Stimulated activated CD8-positive, alpha-beta memory T cell treated with anti-CD3 and anti-CD28 coated beads, Interleukin-2, amount 100 ng/mL, for 48 hours (primary cell): Measurements from ENCODE around the gene SKAP2.
"Not testable (repeated sequence)": the region's sequence is repeated elsewhere in the genome, so short reads cannot be mapped to it uniquely, and the experiment has no call there.

Source experiments
- DNase-seq, 2 donors: peaks; one replicate each; pipeline ENCODE4 v3.0.0-alpha.2; 2020; ENCODE audit warnings: low read depth in 2 of 2

The SKAP2 gene

DNA sequence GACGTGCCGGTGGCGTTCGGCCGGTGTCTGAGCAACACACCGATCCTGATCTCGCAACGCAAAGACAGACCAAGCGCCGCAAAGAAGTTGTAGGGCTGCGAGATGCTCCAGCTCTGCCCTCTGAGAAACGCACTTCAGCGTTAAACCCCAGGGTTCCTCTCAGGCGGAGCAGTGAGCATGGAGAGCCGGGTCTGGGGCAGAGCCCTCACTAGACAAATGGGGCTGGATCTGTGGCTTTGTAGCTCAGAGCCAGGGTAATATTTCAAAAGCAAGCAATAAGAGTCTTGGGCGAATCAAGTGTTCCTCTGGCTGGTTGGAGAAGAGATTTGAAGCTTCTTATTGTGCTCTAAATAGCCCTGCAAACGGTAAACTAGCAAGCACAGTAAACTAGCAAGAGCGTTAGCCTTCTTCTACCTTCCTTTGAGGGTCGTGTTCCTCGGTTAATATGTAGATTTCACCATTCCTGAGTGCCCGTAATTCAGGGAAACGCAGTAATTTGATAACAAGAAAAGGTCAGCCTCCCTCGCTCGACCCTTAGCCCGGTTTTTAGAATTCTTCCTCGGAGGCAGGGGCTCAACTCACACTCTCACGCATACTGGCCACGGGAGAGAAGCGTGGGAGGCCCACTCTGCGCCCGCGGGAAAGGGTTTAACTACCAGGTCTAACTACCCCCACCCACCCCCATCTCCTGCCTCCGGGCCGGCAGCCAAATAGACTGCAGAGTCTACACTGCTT is 6.7 kb downstream of the SKAP2 start:
- DNase-seq: no peak

DNA sequence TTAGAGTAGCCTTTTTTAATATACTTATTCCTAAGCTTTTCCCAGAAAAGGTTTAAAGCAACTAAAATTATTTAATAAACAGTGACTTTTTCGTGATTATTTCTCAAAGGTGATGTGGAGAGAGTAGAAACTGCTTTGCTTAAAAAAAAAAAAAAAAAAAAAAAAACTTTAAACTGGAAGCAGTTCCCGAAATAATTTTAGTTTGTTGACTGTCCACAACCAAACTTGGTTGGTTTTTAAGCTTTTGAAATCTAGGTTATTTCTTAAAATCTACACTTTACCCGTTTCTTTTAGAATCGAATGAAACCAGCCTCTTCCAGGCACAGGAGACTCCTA is 7.3 kb downstream of the SKAP2 start:
- DNase-seq: no peak

DNA sequence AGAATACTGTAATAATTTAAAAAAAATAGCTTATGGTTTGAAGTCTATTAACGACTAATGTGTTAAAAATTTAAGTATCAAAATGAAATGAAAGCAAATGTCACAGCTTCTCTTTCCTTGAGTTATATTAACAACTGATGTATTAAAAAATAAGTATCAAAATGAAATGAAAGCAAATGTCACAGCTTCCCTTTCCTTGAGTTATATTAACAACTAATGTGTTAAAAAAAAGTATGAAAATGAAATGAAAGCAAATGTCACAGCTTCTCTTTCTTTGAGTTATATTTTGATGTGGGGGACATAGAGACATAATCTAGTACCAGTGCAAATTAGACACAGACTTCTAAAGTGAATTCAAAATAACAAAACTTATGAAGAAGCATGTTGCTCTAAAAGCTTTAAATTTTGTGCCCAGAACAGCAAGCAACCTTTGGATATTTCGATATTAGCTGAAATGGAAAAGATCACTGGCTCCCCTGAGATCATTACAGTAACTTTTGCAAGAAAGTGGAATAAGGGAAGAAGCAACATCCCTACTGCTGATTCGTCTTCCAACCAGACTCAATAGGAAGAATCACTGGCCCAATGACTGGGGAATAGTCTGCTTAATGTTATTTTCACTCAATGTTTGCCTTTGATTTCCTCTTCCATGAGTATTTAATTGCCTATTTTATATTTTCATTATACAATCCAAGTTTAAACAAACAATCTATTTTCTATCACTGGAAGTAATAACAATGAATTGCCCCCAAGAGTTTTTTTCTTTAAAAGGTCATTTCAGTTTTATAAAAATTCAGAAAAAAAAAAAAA is 8.0 kb downstream of the SKAP2 start:
- DNase-seq: no peak

DNA sequence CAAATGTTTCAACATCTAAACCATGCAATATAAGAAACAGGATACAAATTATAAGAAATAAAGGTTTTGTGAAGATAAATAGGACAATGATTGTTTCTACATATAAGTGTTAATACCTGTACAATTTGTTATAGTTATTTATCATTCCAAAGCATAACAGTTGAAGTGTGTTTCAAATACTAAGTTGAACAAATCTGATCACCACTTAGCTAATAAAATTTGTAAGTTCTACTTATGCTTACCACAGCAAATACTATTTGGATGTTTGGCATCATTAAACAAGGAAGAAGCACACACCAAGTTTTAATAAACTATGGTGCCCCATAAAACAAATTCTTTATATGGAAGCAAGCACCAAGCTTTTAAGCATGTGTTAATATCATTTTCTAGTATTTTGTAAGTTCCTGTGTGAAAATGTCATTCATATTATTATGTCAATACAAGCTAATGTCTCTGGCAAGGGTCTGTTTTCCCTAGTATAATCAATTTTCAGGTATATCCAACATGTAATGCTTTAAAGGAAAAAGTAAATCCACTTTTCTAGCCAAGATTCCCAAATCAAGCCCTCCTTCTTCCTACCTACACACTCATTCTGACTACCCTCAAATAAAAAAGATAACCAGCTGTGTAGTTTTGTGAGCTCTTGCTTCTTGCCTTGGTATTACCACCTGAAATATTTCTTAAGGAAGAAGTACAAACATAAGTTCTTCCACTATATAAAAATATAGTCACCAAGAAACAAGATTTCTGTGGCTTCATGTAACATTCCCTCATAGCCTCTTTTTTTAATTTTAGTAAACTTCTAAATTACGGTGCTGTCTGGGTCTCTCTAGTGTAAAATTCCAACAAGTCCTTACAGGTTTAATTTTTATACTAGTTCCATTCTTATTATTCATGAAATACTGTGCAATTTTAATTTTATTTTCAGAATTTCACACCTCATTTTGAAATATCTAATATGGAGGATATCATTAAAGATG is 9.2 kb downstream of the SKAP2 start:
- no peak for DNase-seq

DNA sequence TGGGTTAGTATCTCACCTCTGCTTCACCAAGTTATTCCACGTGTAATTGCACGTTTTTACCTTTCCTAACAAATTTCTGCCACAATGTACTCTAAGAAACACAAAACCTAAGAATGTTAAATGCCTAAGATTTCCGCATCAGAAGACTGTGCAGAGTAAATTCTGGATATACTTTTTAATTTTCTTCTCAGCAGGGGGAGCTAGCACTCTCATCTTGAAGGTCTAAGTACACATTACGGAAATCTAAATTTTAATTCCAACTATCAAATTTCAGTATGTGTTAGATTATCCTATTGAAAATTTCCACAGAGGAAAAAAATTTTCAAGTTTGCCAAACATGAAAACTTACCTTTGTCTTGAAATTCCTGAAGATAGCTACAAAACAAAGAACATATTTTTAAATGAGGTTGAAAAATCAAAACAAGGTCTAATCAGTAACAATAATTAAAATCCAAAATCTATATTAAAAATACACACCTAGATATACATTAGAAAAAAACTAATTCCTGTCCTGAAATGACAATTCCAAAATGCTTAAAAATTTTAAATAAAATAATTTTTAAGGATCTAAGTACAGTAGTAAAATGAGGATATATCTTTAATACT is 10.5 kb downstream of the SKAP2 start:
- DNase-seq: no peak

DNA sequence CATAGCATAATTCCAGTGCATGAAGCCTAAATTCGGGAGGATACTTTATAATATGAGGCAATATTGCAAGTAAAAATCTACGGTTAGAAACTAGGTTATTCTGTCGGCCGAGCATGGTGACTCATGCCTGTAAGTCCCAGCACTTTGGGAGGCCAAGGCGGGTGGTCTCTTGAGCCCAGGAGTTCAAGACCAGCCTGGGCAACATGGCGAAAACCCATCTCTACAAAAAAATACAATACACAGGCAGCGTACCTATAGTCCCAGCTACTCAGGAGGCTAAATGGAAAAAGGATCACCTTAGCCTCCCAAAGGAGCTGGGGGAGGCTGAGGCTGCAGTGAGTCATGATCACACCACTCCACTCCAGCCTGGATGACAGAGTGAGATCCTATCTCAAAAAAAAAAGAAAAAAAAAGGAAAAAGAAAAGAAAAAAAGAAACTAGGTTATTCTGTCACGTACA is 14.2 kb downstream of the SKAP2 start:
- no peak for DNase-seq

DNA sequence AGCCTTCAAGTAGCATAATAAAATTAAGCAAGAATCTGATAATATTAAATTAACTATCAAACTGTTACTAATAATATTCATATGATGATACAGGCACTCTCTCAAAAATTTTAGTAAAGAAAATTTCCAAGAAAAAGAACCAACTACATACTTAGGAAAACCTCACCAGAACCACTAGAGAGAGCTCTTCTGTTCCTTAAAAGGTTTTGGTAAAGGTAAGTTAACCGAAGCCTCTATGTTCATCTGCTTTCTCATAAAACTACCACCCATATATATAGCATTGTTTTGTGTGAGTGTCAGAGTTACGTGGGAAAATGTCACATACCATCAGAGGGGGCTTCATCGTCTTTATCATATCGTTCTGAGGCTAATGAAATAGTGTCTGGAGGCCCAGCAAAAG is 20.7 kb downstream of the SKAP2 start:
- no peak for DNase-seq

DNA sequence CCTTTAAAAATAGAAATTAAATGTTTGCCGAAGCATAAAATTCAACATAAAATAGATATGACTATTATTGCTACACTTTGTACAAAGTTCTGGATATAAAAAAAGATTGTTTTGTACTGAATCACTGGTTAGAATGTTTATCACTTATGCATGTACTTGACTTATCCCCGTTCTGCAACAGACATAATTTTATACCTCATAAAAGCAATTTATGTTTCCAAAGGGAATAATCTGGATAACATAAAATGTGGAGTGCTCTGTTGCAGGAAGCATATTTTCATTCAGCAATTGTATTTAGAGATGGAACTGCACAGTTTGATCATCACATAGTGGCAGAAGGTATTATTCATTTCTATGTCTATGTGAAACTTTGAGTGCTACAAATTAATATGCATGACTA is 21.5 kb downstream of the SKAP2 start:
- no peak for DNase-seq

DNA sequence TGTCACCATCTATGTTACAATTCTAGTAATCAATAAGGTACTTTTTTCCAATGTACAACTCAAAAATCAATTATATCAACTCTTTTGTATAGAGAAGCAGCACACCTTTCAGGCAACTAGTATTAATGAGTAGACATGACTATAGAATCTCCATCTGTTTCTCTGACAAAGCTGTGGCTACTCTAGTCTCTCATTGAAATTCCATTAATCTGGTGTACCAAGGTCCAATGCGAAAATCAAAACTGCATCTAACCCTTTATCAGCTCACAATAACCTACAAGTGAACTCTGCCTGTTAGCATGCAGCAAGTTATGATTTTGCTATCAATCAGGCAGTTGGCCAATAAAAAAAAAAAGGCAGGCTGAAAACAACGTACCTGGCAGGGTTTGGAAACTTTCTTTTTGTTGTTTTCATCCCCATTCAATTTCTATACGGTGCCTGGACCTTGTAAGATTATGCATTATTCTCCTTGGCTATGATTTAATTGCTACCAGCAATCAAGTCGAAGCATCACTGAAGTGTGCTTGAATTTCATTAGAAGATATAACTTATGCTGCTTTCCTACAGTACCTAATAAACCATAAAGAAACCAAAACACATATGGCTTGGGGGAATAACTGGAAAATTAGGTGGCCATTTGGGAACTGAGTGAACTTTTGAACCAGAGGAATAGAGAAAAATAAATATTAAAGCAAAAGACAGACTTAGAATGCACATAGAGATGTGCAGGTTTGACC is 23.2 kb downstream of the SKAP2 start:
- DNase-seq: no peak

DNA sequence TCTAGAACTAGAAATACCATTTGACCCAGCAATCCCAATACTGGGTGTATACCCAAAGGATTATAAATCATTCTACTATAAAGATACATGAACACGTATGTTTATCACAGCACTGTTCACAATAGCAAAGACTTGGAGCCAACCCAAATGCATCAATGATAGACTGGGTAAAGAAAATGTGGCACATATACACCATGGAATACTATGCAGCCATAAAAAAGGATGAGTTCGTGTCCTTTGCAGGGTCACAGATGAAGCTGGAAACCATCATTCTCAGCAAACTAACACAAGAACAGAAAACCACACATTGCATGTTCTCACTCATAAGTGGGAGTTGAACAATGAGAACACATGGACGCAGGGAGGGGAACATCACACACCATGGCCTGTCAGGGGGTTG is 27.6 kb downstream of the SKAP2 start:
- not testable (repeated sequence) for DNase-seq

DNA sequence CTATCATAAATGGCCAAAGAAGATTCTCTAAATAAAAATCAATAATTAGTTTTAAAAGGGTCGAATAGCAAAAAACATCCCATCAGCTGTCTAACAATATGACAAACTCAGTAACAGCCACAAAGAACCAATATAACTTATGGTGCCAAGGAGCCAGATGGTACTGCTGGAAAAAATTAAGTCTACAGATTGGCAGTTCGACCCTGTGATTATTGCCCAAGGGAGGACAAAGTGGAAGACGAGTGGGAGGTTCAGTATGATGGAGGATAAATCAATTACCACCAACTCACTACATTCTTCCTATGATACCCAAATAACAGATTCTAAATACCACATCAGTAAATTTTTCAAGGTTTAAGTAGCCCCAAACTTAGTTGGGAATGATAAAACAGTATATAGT is 49.0 kb downstream of the SKAP2 start:
- DNase-seq: no peak

DNA sequence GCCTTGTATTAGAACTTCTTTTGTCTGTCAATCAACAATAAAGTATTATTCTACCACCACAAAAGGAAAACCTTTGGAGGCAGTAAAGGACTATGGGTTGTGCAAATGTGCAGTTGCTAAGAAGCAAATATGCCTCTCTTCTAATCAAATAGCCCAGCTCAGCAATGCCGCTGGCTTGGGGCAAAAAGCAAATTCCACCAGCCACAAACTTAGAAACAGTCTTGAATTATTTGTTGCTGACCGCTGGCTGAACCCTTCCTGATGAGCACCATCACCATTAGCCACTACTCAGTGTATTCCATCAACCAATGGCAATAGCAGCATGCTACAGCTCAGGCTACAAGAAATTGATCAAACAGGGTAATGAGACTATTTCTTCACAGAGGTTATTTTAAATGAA is 51.0 kb downstream of the SKAP2 start:
- DNase-seq: no peak

DNA sequence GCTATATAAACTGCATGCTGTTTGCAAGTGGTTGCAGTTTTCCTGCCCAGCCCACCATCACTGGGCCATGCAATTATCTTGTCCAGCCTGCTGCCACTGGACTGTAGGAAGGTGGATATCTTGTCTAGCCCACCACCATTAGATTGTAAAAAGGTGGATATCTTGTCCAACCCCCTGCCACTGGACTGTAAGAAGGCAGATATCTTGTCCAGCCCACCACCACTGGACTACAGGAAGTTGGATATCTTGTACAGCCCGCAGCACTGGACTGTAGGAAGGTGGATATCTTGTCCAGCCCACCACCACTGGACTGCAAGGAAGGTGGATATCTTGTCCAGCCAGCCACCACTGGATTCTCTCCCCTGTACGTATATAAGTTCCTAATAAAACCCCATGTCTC is 69.8 kb downstream of the SKAP2 start:
- DNase-seq: no peak

DNA sequence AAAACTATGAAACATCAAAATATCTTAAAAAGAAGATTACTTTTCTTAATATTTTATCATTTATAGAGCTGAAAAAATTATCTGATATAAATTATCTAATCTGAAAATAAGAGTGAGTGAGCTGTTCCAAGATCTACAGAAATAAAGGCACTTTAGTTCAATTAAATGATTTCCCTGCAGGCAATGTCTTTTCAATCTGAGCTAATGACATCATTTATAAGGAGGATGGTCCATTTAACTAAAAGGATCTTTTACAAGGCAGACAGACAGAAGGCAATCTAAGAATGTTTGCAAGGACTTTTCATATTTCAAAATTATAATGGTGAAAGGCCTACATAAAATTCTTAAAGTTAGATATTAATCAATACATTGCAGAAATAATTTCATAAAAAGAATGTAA is 71.8 kb downstream of the SKAP2 start:
- DNase-seq: no peak

DNA sequence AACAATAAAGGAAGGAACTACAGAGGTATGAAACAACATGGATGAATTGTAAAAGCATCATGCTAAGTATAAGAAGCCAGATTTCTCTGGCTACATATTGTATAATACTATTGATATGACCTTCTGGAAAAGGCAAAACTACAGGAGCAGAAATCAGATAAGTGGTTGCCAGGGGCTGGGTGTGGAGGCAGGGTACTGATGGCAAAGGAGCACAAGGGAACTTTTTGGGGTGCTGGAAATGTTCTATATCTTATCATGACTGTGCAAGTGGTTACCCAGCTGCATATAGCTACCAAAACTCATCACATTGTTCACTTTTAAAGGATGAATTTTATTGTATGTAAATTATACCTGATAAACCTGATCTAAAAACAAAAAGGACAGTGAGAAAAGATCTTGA is 72.4 kb downstream of the SKAP2 start:
- no peak for DNase-seq

DNA sequence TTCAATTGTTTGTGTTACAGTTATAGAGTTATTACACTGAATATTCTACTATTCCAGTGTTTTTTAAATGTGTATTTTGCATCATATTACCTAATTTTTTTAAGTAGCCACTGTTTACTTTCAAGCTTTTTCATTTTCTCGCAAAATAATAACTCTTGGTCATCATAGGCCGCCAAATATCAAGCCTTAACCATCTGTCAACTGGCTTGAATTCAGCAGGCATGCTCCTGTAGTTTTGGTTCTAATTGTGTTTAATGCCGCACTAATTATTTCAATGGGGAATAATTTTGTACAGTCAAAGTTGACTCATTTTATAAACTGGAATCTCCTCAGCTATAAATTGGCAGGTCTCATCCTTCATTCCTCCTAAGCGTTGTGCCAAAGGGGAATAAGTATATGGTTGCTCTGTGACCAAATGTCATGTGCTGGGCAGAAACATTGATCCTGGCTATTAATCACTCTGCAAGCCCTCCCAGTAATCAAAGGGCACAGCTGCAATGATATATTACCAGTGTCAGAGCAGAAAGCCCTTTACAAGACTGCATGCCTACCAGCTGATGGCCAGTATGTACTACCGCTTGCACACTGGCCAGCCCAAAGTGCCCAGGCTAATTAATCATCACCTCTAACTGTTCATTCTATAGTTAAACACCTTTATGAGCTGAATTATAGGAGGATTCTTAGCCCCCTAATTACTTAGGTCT is 74.8 kb downstream of the SKAP2 start:
- DNase-seq: no peak

DNA sequence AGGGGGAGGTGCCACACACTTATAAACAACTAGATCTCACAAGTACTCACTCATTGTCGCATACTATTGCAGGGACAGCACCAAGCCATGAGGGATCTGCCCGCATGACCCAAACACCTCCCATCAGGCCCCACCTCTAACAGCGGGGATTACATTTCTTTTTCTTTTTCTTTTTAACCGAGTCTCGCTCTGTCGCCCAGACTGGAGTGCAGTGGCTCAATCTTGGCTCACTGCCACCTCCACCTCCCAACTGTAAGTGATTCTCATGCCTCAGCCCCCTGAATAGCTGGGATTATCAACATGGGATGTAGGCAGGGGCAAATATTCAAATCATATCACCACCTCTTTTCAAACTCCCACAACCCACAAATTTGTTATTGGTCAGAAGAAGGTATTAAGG is 76.7 kb downstream of the SKAP2 start:
- no peak for DNase-seq

DNA sequence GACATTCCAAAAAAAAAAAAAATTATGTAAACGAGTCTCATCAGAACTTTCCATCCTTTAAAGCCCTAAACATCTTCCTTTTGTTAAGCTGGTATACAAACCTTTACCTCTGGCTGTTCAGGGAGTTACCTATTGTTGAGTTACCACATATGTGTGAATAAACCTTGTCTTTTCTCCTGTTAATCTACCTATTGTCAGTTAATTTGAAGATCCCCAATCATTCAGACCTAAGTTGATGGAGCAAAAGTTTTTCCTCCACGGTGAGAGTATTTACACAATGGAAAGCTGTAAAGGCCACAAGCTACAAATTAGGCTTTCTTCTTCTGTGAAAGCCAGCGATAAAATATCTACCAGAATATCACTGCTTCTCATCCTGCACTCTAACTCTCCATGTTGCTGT is 80.3 kb downstream of the SKAP2 start:
- no peak for DNase-seq

DNA sequence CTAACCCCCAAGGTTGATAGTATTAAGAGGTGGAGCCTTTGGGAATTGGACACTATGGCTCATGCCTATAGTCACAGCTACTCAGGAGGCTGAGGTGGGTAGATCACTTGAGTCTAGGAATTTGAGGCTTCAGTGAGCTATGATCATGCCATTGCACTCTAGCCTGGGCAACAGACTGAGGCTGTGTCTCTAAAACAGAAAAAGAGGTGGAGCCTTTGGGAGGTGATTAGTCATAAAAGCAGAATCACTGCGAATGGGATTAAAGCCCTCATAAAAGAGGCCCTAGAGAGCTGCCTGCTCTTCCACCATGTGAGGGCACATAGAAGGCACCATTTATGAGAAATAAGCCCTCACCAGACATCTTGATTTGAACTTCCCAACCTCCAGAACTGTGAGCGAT is 81.9 kb downstream of the SKAP2 start:
- no peak for DNase-seq

DNA sequence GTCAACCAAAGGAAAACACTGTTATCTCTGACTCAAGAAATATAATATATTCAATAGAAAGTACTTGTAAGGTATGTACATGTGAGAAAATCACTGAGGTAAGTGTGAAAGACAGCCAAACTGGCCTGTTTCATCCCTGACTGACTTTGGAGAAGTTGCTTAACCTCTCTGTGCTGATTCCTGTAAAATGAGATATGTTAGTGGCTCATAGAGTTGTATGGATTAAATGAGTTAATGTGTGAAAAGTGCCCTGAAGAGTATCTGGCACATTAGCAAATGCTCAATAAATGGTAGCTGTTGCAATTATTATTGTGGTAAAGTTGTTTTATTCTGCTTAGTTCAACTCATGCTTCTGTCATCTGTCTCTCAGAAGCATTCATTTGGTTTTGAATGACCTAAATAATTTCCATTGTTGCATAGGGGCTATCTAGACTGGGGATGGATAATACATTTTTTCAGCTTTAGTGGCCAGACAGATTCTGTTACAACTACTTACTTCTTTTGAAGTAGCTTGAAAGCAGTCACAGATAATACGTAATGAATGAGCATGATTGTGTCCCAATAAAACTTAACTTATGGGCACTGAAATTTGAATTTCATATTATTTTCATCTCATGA is 84.3 kb downstream of the SKAP2 start:
- DNase-seq: no peak
